Thyroid gland (tissue), 4 donors: ENCODE results near the gene B3GNT8. TPM values are rescaled to one million over a fixed set of nuclear protein-coding genes. Genes with fewer than 3 reads are reported as not detected.

ENCODE experiments used
- DNase-seq, 2 donors: peaks; one replicate each; pipeline ENCODE4 v3.0.0-alpha.2; 2019
- H3K27ac ChIP-seq, 3 donors: fragments of 200-600 bp; sonication (generic); 1 replicate in 2 of 3; 2 replicates in 1 of 3; pipeline ENCODE4 v1.5.1; 2016 to 2019; ENCODE audit warnings: mild to moderate bottlenecking in 1 of 3, moderate library complexity in 1 of 3
- H3K27me3 ChIP-seq: fragments of 200-600 bp; sonication (generic); one replicate; pipeline ENCODE4 v1.5.1; 2019
- H3K36me3 ChIP-seq, 2 donors: fragments of 200-600 bp; sonication (generic); one replicate each; pipeline ENCODE4 v1.5.1; 2016 to 2019
- H3K4me1 ChIP-seq, 2 donors: fragments of 200-600 bp; sonication (generic); one replicate each; pipeline ENCODE4 v1.5.1; 2017 to 2019
- H3K4me3 ChIP-seq, 3 donors: fragments of 200-600 bp; sonication (generic); replicated peaks in 1 of 3; 1 replicate in 2 of 3; 2 replicates in 1 of 3; pipeline ENCODE4 v1.5.1; 2016; ENCODE audit warnings: mild to moderate bottlenecking in 1 of 3
- H3K9me3 ChIP-seq: fragments of 200-600 bp; sonication (generic); one replicate; pipeline ENCODE4 v1.5.1; 2017
- POLR2A ChIP-seq, 2 donors: fragments of 450-650 bp; IDR thresholded peaks; one replicate each; pipeline ENCODE4 v1.6.1; 2017; ENCODE audit warnings: antibody characterized with exemption in 2 of 2, mild to moderate bottlenecking in 2 of 2, moderate library complexity in 1 of 2
- WGBS, 2 donors: methylation state at CpG; one replicate each; pipeline ENCODE4 v1.1.5; 2017; 5-methylcytosine and 5-hydroxymethylcytosine counted together
- intact Hi-C: fragments of 100-400 bp; cut with DNase I; formaldehyde crosslinking; loops from one replicate; pipeline ENCODE4 v1.15.1; 2023
- total RNA-seq, 4 donors: library from RNA; depleted of rRNA; stranded (reverse); fragments of >200 nt; gene quantifications; one replicate each; pipeline ENCODE4 v1.2.3, GENCODE V29; 2016
- TF ChIP-seq, protein P1 (sequence below), 6 experiments: fragments of 200-600 bp in 3 of 6; fragments of 450-650 bp in 3 of 6; sonication (generic) in 3 of 6; IDR thresholded peaks; one replicate each; pipeline ENCODE4 v1.5.1; 2016 to 2019; ENCODE audit warnings: antibody characterized with exemption in 6 of 6, mild to moderate bottlenecking in 2 of 6, inconsistent platforms in 1 of 6, moderate library complexity in 1 of 6

B3GNT8 gene
- total RNA-seq, 4 donors from 2014 or later: 0.59 to 2.4 (median 1.4) TPM; not detected in 1

DNA sequence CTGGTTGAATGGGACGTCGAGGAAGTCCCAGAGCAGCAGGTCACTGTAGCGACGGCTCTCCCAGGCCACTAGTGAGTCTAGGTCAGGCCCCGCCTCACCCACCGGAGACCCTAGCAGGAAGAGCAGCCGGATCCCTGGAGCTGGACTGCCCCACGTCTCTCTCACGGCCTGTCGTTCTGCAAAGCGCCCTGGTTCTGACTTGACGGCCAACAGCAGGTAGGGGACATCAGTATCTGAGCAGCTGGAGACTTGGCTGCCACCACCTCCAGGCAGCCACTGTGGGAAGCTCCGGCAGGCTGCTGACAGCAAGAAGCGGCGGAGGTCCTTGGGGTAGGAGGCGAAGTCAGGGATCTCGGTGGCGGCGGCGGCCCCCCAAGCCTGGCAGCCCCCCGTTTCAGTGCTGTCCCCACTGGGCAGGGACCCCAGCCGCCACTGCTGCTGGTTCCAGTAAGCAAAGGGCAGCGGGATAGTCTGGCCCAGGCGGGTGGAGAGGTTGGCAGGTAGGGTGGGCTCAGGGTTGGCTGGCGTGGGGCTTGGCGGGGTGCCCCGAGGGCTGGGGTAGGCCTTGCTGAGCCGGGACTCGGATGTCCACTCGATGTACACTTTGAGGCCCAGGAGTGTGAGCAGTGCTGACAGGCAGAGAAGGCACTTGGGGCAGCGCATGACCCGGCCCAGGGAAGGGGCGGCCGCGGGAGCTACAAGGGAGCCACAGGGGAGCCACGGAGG is 895 bp downstream of the B3GNT8 start:
- WGBS, 2 donors: 86 to 87% methylated on average over 19 to 25 of the region's 36 CpGs
- peaks cover 17 to 31% of the 10 kb centered on the region in 2 donors for H3K4me1 ChIP-seq
- H3K9me3 ChIP-seq: no peaks in the 10 kb centered on the region
- intact Hi-C loops: no loop called here
- H3K27ac ChIP-seq: peak overlapping the region in 1 of 3 donors; percentile 86
- DNase-seq: no peak
- H3K27me3 ChIP-seq: no peaks in the 10 kb centered on the region
- no peak for TF ChIP-seq POLR2A (IDR thresholded peaks at IDR 0.05)
- TF ChIP-seq, protein P1, sequence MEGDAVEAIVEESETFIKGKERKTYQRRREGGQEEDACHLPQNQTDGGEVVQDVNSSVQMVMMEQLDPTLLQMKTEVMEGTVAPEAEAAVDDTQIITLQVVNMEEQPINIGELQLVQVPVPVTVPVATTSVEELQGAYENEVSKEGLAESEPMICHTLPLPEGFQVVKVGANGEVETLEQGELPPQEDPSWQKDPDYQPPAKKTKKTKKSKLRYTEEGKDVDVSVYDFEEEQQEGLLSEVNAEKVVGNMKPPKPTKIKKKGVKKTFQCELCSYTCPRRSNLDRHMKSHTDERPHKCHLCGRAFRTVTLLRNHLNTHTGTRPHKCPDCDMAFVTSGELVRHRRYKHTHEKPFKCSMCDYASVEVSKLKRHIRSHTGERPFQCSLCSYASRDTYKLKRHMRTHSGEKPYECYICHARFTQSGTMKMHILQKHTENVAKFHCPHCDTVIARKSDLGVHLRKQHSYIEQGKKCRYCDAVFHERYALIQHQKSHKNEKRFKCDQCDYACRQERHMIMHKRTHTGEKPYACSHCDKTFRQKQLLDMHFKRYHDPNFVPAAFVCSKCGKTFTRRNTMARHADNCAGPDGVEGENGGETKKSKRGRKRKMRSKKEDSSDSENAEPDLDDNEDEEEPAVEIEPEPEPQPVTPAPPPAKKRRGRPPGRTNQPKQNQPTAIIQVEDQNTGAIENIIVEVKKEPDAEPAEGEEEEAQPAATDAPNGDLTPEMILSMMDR (IDR thresholded peaks at IDR 0.05): no peak
- peaks cover 22 to 26% of the 10 kb centered on the region in 2 donors for H3K36me3 ChIP-seq
- peak overlapping the region in 1 of 3 donors; percentile 30 for H3K4me3 ChIP-seq

DNA sequence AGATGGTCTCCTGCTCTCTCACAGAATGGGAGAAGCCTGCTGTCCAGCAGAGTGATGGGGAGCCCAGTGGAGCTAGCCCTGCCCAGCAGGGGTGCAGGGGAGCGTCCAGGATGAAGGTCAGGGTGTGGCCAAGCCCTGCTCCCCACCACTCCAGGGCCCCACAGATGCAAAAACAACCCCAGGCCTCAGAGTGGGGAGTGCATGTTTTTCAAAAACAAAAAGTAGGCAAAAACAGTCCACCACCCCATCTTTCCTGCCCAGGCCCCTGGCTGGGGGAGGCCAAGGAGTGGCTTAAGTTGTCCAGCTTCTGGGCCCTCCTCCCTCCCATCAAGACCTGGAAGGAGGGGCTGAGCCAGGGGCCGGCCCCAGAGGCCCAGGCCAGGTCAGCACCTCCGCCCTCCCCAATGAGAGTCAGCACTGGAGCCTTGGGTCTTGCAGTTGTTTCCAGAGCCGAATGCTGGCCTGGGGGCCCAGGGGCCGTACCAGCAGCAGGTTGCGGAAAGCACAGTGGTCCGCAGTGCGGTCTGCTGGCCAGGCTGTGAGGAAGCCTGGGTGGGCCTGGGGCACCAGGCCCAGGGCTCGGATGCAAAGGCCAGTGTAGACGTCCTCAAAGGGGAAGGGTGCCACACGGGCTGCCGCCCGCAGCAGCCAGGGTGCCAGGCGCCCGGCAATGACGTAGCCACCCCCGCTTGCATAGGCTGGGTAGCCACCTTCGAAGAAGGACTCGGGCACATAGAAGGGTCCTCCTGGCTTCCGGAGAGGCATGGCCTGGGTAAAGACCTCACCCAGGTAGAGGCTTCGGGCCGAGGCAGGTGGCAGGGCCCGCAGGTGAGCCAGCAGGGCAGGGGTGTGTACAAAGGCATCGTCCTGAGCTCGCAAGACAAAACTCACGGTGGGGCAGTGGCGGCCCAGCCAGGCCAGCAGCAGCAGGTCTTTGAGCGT is 1.7 kb downstream of the B3GNT8 start:
- Histone ChIP-seq H3K4me3 (no peak overlapping the region), H3K36me3 (peaks cover 26 to 29% of the 10 kb centered on the region in 2 donors), H3K4me1 (peaks cover 17 to 31% of the 10 kb centered on the region in 2 donors), H3K27me3 (no peaks in the 10 kb centered on the region), H3K27ac (no peak overlapping the region), H3K9me3 (no peaks in the 10 kb centered on the region)
- no peak for DNase-seq
- 91 to 98% methylated on average over 2 to 24 of the region's 28 CpGs for WGBS, 2 donors
- intact Hi-C loops: no loop called here
- TF ChIP-seq POLR2A (IDR thresholded peaks at IDR 0.05): no peak
- TF ChIP-seq, protein P1 (IDR thresholded peaks at IDR 0.05): no peak

DNA sequence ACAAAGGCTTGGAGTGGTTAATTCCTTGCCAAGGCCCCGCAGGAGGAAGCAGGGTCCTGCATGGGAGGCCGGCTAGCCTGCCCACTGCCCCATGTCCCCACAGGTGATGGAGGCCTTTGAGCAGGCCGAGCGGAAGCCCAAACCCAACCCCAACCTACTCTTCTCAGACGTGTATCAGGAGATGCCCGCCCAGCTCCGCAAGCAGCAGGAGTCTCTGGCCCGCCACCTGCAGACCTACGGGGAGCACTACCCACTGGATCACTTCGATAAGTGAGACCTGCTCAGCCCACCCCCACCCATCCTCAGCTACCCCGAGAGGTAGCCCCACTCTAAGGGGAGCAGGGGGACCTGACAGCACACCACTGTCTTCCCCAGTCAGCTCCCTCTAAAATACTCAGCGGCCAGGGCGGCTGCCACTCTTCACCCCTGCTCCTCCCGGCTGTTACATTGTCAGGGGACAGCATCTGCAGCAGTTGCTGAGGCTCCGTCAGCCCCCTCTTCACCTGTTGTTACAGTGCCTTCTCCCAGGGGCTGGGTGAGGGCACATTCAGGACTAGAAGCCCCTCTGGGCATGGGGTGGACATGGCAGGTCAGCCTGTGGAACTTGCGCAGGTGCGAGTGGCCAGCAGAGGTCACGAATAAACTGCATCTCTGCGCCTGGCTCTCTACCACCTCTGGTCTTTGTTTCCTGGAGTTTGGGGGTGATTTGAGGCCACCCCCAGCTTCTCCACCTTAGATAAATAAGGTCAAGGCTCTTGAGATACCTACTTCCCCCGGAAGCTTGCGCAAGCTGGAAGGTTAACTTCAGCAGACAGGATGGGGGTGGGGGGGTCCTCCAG is 2.6 kb downstream of the B3GNT8 start:
- no peak for DNase-seq
- Histone ChIP-seq H3K27me3 (no peaks in the 10 kb centered on the region), H3K4me1 (peaks cover 17 to 31% of the 10 kb centered on the region in 2 donors), H3K36me3 (peaks cover 35 to 38% of the 10 kb centered on the region in 2 donors), H3K9me3 (no peaks in the 10 kb centered on the region), H3K4me3 (no peak overlapping the region), H3K27ac (no peak overlapping the region)
- 88 to 90% methylated on average over 18 to 21 of the region's 21 CpGs for WGBS, 2 donors
- TF ChIP-seq POLR2A (IDR thresholded peaks at IDR 0.05): no peak
- TF ChIP-seq, protein P1 (IDR thresholded peaks at IDR 0.05): no peak
- intact Hi-C loops: no loop called here

DNA sequence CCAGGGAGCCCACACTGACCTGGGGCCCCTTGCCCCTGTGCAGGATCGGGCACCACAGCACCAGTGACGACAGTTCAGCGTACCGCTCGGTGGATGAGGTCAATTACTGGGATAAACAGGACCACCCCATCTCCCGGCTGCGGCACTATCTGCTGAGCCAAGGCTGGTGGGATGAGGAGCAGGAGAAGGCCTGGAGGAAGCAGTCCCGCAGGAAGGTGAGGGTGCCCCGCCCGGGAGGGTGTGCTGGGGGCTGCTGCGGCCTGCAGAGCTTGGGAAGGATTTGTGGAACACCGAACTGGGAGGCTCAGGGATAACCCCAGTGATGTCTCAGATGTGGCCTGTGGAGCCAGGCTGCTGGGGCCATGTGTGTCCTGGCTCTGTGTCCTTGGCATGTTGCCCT is 4.2 kb downstream of the B3GNT8 start:
- TF ChIP-seq POLR2A (IDR thresholded peaks at IDR 0.05): no peak
- TF ChIP-seq, protein P1 (IDR thresholded peaks at IDR 0.05): no peak
- WGBS, 2 donors: 94 to 95% methylated on average over 11 to 12 of the region's 12 CpGs
- Histone ChIP-seq H3K27ac (no peak overlapping the region), H3K27me3 (no peaks in the 10 kb centered on the region), H3K9me3 (no peaks in the 10 kb centered on the region), H3K4me1 (peaks cover 9 to 17% of the 10 kb centered on the region in 2 donors), H3K4me3 (no peak overlapping the region), H3K36me3 (peaks cover 42 to 48% of the 10 kb centered on the region in 2 donors)
- DNase-seq: no peak
- intact Hi-C loops: no loop called here
